Measurements from ENCODE around the gene FGG. TPM values are rescaled to one million over a fixed set of nuclear protein-coding genes. Genes with fewer than 3 reads are reported as not detected.

The FGG gene
- total and polyA plus RNA-seq, 2 donors (not counting 3 experiments of a cell fraction or from before 2014, with no cell fraction given): not detected

GRCh38 chr4:154606728-154607723 is 5.4 kb downstream of the FGG start:
- intact Hi-C loops (cut with micrococcal nuclease): no loop called here
- Histone ChIP-seq H4K20me1 (replicated peaks; ENCODE audit: control insufficient read depth, extremely low read depth, insufficient read depth, low read length) (no peaks in the 10 kb centered on the region), H3K27me3 (ENCODE audit: control insufficient read depth in 2 of 2, insufficient read depth in 2 of 2, low read length in 2 of 2) (peaks cover 0 to 3% of the 10 kb centered on the region in 2 experiments), H3K4me3 (replicated peaks in 1 of 3; ENCODE audit: insufficient read depth in 1 of 3, low read depth in 1 of 3, low read length in 3 of 3) (no peak overlapping the region), H2AFZ (ENCODE audit: low read depth, low read length) (no peak overlapping the region), H3K4me1 (ENCODE audit: control insufficient read depth, extremely low read depth, insufficient read depth, low read length) (no peaks in the 10 kb centered on the region), H3K9ac (replicated peaks; ENCODE audit: extremely low read depth, insufficient read depth, low read length) (no peak overlapping the region), H3K79me2 (ENCODE audit: control insufficient read depth, insufficient read depth, low read length) (no peaks in the 10 kb centered on the region), H3K27ac (ENCODE audit: insufficient read depth, low read depth, low read length) (no peak overlapping the region), H3K4me2 (ENCODE audit: insufficient read depth, low read length) (no peak overlapping the region), H3K9me3 (replicated peaks; ENCODE audit: control insufficient read depth, insufficient read depth, low read length) (no peaks in the 10 kb centered on the region), H3K36me3 (ENCODE audit: control insufficient read depth in 2 of 2, extremely low read depth in 1 of 2, insufficient read depth in 2 of 2, low read length in 2 of 2) (no peaks in the 10 kb centered on the region), H3K9me1 (replicated peaks; ENCODE audit: control insufficient read depth, extremely low read depth, insufficient read depth, low read length) (no peaks in the 10 kb centered on the region)
- CTCF ChIA-PET: interaction anchor here (0.9 to 3.7 kb wide), 3 partner anchors 12 to 48 kb away, joined by 3 to 18 read pairs (median 5); no protein-coding TSS in a partner anchor
- POLR2A ChIA-PET: no interaction called here
- DNase-seq (ENCODE audit: low read depth, low spot score): no peak
- FAIRE-seq: no peak
- TF ChIP-seq EZH2 (IDR thresholded peaks at IDR 0.05; ENCODE audit: borderline replicate concordance, low read depth, low read length, severe bottlenecking) (no peak), POLR2AphosphoS5 (IDR thresholded peaks at IDR 0.05; ENCODE audit: insufficient read depth, low read depth, low read length) (no peak), FOS (IDR thresholded peaks at IDR 0.05; ENCODE audit: borderline replicate concordance, insufficient read depth, low read length) (no peak), JUN (IDR thresholded peaks at IDR 0.05; ENCODE audit: borderline replicate concordance, insufficient read depth, insufficient read length, low read depth) (no peak), MAX (IDR thresholded peaks at IDR 0.05; ENCODE audit: insufficient read depth, insufficient read length) (no peak), MYC (IDR thresholded peaks at IDR 0.05; ENCODE audit: low read depth, low read length) (no peak), POLR2A (IDR thresholded peaks at IDR 0.05; ENCODE audit: low read depth, low read length) (no peak), CTCF (IDR thresholded peaks at IDR 0.05; ENCODE audit: extremely low read depth in 1 of 2, insufficient read depth in 1 of 2, low read depth in 1 of 2, low read length in 2 of 2) (no peak), GATA2 (IDR thresholded peaks at IDR 0.05; ENCODE audit: insufficient read depth, insufficient read length, low read depth, low read length) (no peak)
- dilution Hi-C loops (cut with MboI; ENCODE audit: extremely low pct_ligation_motif_present, low sequenced_read_pairs): no loop called here
- no TSS peak for BruUV-seq (replicated peaks)
